Neural progenitor cell (in vitro differentiated cells): ENCODE data around the gene ZNRF1. TPM values are rescaled to one million over a fixed set of nuclear protein-coding genes. Genes with fewer than 3 reads are reported as not detected.

Experiments used
- DNase-seq: peaks from one replicate; pipeline ENCODE4 v3.0.0-alpha.2; 2016; ENCODE audit warnings: low spot score
- H2AFZ ChIP-seq: fragments of 200-600 bp; sonication (generic); replicated peaks from 2 replicates; pipeline ENCODE4 v1.6.1; 2016; ENCODE audit warnings: antibody characterized with exemption
- H3F3A ChIP-seq: fragments of 200-600 bp; sonication (generic); 2 replicates; pipeline ENCODE4 v1.6.1; 2016; ENCODE audit warnings: antibody characterized with exemption, low read depth
- H3K27ac ChIP-seq: fragments of 200-600 bp; sonication (generic); 2 replicates; pipeline ENCODE4 v1.5.1; 2016; ENCODE audit warnings: mild to moderate bottlenecking
- H3K27me3 ChIP-seq: fragments of 200-600 bp; sonication (generic); 2 replicates; pipeline ENCODE4 v1.6.1; 2016; ENCODE audit warnings: mild to moderate bottlenecking, moderate library complexity
- H3K36me3 ChIP-seq: fragments of 200-600 bp; sonication (generic); 2 replicates; pipeline ENCODE4 v1.5.1; 2016
- H3K4me1 ChIP-seq: fragments of 200-600 bp; sonication (generic); 2 replicates; pipeline ENCODE4 v1.6.1; 2016; ENCODE audit warnings: mixed run types
- H3K4me2 ChIP-seq: fragments of 200-600 bp; sonication (generic); 2 replicates; pipeline ENCODE4 v1.6.1; 2016
- H3K4me3 ChIP-seq: fragments of 200-600 bp; sonication (generic); 2 replicates; pipeline ENCODE4 v1.5.1; 2016
- H3K79me2 ChIP-seq: fragments of 200-600 bp; sonication (generic); 2 replicates; pipeline ENCODE4 v1.6.1; 2016; ENCODE audit warnings: low read depth
- H3K9ac ChIP-seq: fragments of 200-600 bp; sonication (generic); 2 replicates; pipeline ENCODE4 v1.6.1; 2016
- H3K9me3 ChIP-seq: fragments of 200-600 bp; sonication (generic); 2 replicates; pipeline ENCODE4 v1.5.1; 2016; ENCODE audit warnings: low read depth
- H4K20me1 ChIP-seq: fragments of 200-600 bp; sonication (generic); 2 replicates; pipeline ENCODE4 v1.6.1; 2016; ENCODE audit warnings: low read depth
- H3K27ac Mint-ChIP-seq: 3 replicates; pipeline ENCODE4 v1.8.0; 2021; ENCODE audit warnings: mixed read lengths
- H3K27me3 Mint-ChIP-seq: 2 replicates; pipeline ENCODE4 v1.8.0; 2022; ENCODE audit warnings: low read depth, mild to moderate bottlenecking, inconsistent platforms, moderate library complexity, mixed read lengths; ENCODE audit not compliant: insufficient read depth
- H3K36me3 Mint-ChIP-seq: 3 replicates; pipeline ENCODE4 v1.8.0; 2021; ENCODE audit warnings: mixed read lengths
- H3K4me1 Mint-ChIP-seq: 3 replicates; pipeline ENCODE4 v1.8.0; 2021; ENCODE audit warnings: mixed read lengths
- H3K4me3 Mint-ChIP-seq: 3 replicates; pipeline ENCODE4 v1.8.0; 2021; ENCODE audit warnings: mild to moderate bottlenecking, moderate library complexity, mixed read lengths
- H3K9me3 Mint-ChIP-seq: 3 replicates; pipeline ENCODE4 v1.8.0; 2020; ENCODE audit warnings: mixed read lengths
- EZH2 ChIP-seq: fragments of 200-600 bp; sonication (generic); IDR thresholded peaks from 2 replicates; pipeline ENCODE4 v1.6.1; 2017; ENCODE audit warnings: antibody characterized with exemption, mild to moderate bottlenecking, moderate library complexity
- EZH2phosphoT487 ChIP-seq: fragments of 200-600 bp; sonication (generic); IDR thresholded peaks from 2 replicates; pipeline ENCODE4 v1.6.1; 2017; ENCODE audit warnings: antibody characterized with exemption
- total RNA-seq: library from RNA; depleted of rRNA; stranded (reverse); fragments of >200 nt; gene quantifications from 2 replicates; pipeline ENCODE4 v1.2.3, GENCODE V29; 2015; ENCODE audit warnings: low replicate concordance
- TF ChIP-seq, protein P1 (sequence below): fragments of 200-600 bp; sonication (generic); IDR thresholded peaks from 2 replicates; pipeline ENCODE4 v1.5.1; 2017; ENCODE audit warnings: antibody characterized with exemption, mild to moderate bottlenecking

ZNRF1 gene
- total RNA-seq, 1 donor from 2014 or later, result 9.3 TPM

DNA sequence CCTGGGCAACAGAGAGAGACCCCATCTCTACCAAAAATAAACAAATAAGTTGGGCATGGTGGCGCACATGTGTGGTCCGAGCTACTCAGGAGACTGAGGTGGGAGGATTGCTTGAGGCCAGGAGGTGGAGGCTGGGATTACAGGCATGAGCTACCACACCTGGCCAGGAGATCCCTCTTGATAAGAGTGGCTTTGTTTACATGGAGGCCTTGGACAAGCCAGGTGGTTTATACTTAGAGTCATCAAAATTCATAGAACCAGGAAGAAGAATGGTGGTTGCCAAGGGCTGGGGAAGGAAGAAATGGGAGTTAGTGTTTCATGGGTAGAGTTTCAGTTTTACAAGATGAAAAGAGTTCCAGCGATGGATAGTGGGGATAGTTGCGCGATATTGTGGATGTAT is 140.7 kb downstream of the ZNRF1 start:
- Histone ChIP-seq H3K36me3 (no peaks in the 10 kb centered on the region), H3K4me3 (no peak overlapping the region), H3K27ac (no peak overlapping the region), H3K9ac (no peak overlapping the region), H3K4me1 (no peaks in the 10 kb centered on the region), H3K27me3 (no peaks in the 10 kb centered on the region), H3F3A (no peaks in the 10 kb centered on the region), H3K4me2 (no peak overlapping the region), H3K9me3 (no peaks in the 10 kb centered on the region), H2AFZ (no peak overlapping the region), H4K20me1 (no peaks in the 10 kb centered on the region), H3K79me2 (no peaks in the 10 kb centered on the region)
- TF ChIP-seq, protein P1, sequence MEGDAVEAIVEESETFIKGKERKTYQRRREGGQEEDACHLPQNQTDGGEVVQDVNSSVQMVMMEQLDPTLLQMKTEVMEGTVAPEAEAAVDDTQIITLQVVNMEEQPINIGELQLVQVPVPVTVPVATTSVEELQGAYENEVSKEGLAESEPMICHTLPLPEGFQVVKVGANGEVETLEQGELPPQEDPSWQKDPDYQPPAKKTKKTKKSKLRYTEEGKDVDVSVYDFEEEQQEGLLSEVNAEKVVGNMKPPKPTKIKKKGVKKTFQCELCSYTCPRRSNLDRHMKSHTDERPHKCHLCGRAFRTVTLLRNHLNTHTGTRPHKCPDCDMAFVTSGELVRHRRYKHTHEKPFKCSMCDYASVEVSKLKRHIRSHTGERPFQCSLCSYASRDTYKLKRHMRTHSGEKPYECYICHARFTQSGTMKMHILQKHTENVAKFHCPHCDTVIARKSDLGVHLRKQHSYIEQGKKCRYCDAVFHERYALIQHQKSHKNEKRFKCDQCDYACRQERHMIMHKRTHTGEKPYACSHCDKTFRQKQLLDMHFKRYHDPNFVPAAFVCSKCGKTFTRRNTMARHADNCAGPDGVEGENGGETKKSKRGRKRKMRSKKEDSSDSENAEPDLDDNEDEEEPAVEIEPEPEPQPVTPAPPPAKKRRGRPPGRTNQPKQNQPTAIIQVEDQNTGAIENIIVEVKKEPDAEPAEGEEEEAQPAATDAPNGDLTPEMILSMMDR, result no peak
- TF ChIP-seq EZH2, result no peak
- Mint-ChIP-seq H3K4me1 (peaks cover 6% of the 10 kb centered on the region), H3K27me3 (peaks cover 2% of the 10 kb centered on the region), H3K4me3 (no peak overlapping the region), H3K9me3 (peaks cover 9% of the 10 kb centered on the region), H3K36me3 (peaks cover 5% of the 10 kb centered on the region), H3K27ac (no peak overlapping the region)
- DNase-seq, result no peak

- H2AFZ ChIP-seq, result no peak overlapping the region
- TF ChIP-seq, protein P1, result no peak
- TF ChIP-seq EZH2, result no peak
- H3K36me3 ChIP-seq, result no peaks in the 10 kb centered on the region
- peaks cover under 1% of the 10 kb centered on the region for H3K4me1 Mint-ChIP-seq
- no peak overlapping the region for H3K9ac ChIP-seq
- no peak overlapping the region for H3K4me2 ChIP-seq
- H4K20me1 ChIP-seq, result no peaks in the 10 kb centered on the region
- peaks cover 2% of the 10 kb centered on the region for H3K27me3 Mint-ChIP-seq
- no peaks in the 10 kb centered on the region for H3K27me3 ChIP-seq
- H3K4me3 Mint-ChIP-seq, result no peak overlapping the region
- peaks cover 6% of the 10 kb centered on the region for H3F3A ChIP-seq
- no peak overlapping the region for H3K27ac ChIP-seq
- H3K27ac Mint-ChIP-seq, result no peak overlapping the region
- DNase-seq, result no peak
- H3K36me3 Mint-ChIP-seq, result peaks cover 6% of the 10 kb centered on the region
- H3K9me3 ChIP-seq, result no peaks in the 10 kb centered on the region
- H3K79me2 ChIP-seq, result peaks cover 1% of the 10 kb centered on the region
- no peaks in the 10 kb centered on the region for H3K4me1 ChIP-seq
- peaks cover 12% of the 10 kb centered on the region for H3K9me3 Mint-ChIP-seq
- no peak overlapping the region for H3K4me3 ChIP-seq
Observed at GRCh38 chr16:75143941-75144340, 145.1 kb downstream of the ZNRF1 start.

- H3K4me3 ChIP-seq, result peak overlapping the region; percentile 86
Observed at GRCh38 chr16:75147968-75148310, 149.1 kb downstream of the ZNRF1 start.

DNA sequence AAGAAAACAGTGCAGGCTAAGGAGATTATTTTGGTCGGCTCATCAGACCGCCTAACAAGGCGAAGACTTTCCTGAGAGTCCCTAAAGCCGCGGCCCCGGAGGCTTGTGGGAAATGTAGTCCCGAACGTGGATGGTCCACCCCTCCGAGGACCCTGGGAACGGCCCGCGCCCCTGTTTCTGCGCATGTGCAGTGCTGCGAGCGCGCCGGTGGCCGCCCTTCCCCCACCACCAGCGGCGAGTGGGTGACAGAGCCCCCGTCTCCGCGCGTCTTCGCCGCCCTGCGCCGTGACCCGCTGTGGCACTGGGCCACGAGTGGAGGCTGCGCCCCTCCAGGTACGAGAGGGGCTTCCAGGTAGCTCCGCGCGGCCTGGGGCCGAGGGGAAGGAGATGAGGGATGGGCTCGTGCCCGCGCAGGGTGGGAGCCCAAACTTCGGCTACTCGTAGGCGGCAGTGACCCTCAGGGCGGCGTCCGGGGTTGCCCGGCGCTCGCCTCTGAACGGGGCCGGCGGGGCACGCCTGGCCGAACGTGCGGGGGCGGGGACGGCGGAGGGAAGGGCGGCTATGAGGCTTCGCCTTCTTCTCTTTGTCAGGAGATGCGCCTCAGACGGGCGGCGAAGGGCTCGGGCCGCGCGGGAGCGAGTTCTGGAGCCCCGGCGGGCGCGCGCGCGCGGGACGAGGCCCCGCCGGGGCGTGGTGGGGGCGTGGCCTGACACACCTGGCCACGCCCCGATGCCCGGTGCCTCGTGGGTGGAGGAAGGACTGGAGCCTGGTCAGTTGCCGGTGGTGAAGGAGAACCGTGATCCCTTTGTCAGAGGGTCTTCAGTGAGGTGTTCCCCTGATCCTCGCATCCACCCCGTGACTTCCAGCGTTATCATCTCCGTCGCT is 149.7 kb downstream of the ZNRF1 start, which contains the start of gene ZFP1:
ZFP1 (plus strand) TSS at position 214 of the 885 bp plus-strand sequence. CDS start 4,428 bp downstream, outside the sequence.
- peaks cover 26% of the 10 kb centered on the region for H3K9me3 ChIP-seq
- peaks cover 38% of the 10 kb centered on the region for H3K36me3 Mint-ChIP-seq
- no peak within 1 kb of the TSS for H3K27ac Mint-ChIP-seq
- peak; percentile 98 for DNase-seq
- H3K4me2 ChIP-seq, result peak within 1 kb of the TSS; percentile 71
- H4K20me1 ChIP-seq, result no peaks in the 10 kb centered on the region
- peak within 1 kb of the TSS; percentile 86 for H3K4me3 ChIP-seq
- peak within 1 kb of the TSS; percentile 83 for H2AFZ ChIP-seq
- TF ChIP-seq, protein P1, result no peak
- no peak for TF ChIP-seq EZH2phosphoT487
- no peak for TF ChIP-seq EZH2
- peak within 1 kb of the TSS; percentile 68 for H3K27ac ChIP-seq
- H3K27me3 ChIP-seq, result no peaks in the 10 kb centered on the region
- H3K9ac ChIP-seq, result peak within 1 kb of the TSS; percentile 73
- H3K36me3 ChIP-seq, result peaks cover 33% of the 10 kb centered on the region
- peaks cover 6% of the 10 kb centered on the region for H3K27me3 Mint-ChIP-seq
- peaks cover 44% of the 10 kb centered on the region for H3K9me3 Mint-ChIP-seq
- H3K4me1 ChIP-seq, result no peaks in the 10 kb centered on the region
- peaks cover 47% of the 10 kb centered on the region for H3K79me2 ChIP-seq
- peak within 1 kb of the TSS; percentile 91 for H3K4me3 Mint-ChIP-seq
- H3K4me1 Mint-ChIP-seq, result peaks cover 2% of the 10 kb centered on the region
- peaks cover 10% of the 10 kb centered on the region for H3F3A ChIP-seq

More at GRCh38 chr16:75147968-75148310, 149.1 kb downstream of the ZNRF1 start:
- Mint-ChIP-seq H3K4me1 (peaks cover 2% of the 10 kb centered on the region), H3K36me3 (peaks cover 32% of the 10 kb centered on the region), H3K27me3 (peaks cover 6% of the 10 kb centered on the region), H3K27ac (no peak overlapping the region), H3K4me3 (peak overlapping the region; percentile 91), H3K9me3 (peaks cover 39% of the 10 kb centered on the region)
- Histone ChIP-seq H3K9ac (no peak overlapping the region), H3K4me1 (no peaks in the 10 kb centered on the region), H3K9me3 (peaks cover 20% of the 10 kb centered on the region), H3K27ac (no peak overlapping the region), H3K36me3 (peaks cover 27% of the 10 kb centered on the region), H3K4me2 (peak overlapping the region; percentile 28), H3K79me2 (peaks cover 41% of the 10 kb centered on the region), H2AFZ (peak overlapping the region; percentile 19), H3F3A (peaks cover 10% of the 10 kb centered on the region), H3K27me3 (no peaks in the 10 kb centered on the region), H4K20me1 (no peaks in the 10 kb centered on the region)
- DNase-seq, result no peak
- TF ChIP-seq EZH2, result no peak
- no peak for TF ChIP-seq EZH2phosphoT487
